GM12878 (cell line): ENCODE measurements around the gene CABLES1. TPM values are rescaled to one million over a fixed set of nuclear protein-coding genes. Genes with fewer than 3 reads are reported as not detected.

Experiments
- ATAC-seq: fragments of 200-7000 bp; cut with Tn5 transposase; 3 replicates; pipeline ENCODE4 v1.9.1; 2020; ENCODE audit warnings: mild to moderate bottlenecking, moderate library complexity
- BruUV-seq: library from RNA; stranded (reverse); fragments of 400-500 nt; replicated peaks from 2 replicates; lab custom pipeline; 2021; lab: Mats Ljungman, UMichigan
- CTCF ChIA-PET: fragments of 300-600 bp; sonication (Branson Sonifier 250); formaldehyde crosslinking; extraction: SDS; loops from one replicate; lab custom pipeline; 2021; ENCODE audit warnings: inconsistent platforms; lab: Yijun Ruan, JAX
- POLR2A ChIA-PET: fragments of 350-600 bp; formaldehyde crosslinking; extraction: SDS; loops from one replicate; lab custom pipeline; 2021; ENCODE audit warnings: inconsistent platforms; lab: Charles Lee
- RAD21 ChIA-PET: fragments of 300-600 bp; sonication (Branson Sonifier 250); formaldehyde crosslinking; loops from one replicate; lab custom pipeline; 2023; ENCODE audit warnings: antibody characterized with exemption; ENCODE audit not compliant: unreplicated experiment; lab: Charles Lee
- SMC1A ChIA-PET: fragments of 300-600 bp; sonication (Branson Sonifier 250); formaldehyde crosslinking; loops from one replicate; lab custom pipeline; 2023; ENCODE audit not compliant: unreplicated experiment, uncharacterized antibody; lab: Charles Lee
- DNase-seq: peaks from one replicate; pipeline ENCODE4 v3.0.0-alpha.2; 2011; ENCODE audit warnings: low read depth, low spot score
- FAIRE-seq: peaks from 3 replicates; lab custom pipeline; 2011; peaks lifted over from hg19 to GRCh38; lab: Jason Lieb, UNC
- H2AFZ ChIP-seq: 2 replicates; pipeline ENCODE4 v1.6.0; 2011; ENCODE audit warnings: low read depth, low read length, control low read depth; ENCODE audit not compliant: control insufficient read depth
- H3K27ac ChIP-seq: 2 replicates; pipeline ENCODE4 v1.5.1; 2011; ENCODE audit warnings: control low read depth; ENCODE audit not compliant: control insufficient read depth, insufficient read depth
- H3K27me3 ChIP-seq, 2 experiments: replicated peaks in 1 of 2; 2 replicates each; pipeline versions ENCODE4 v1.6.0 to v1.6.1; 2011; ENCODE audit warnings: low read length in 1 of 2; ENCODE audit not compliant: control insufficient read depth in 2 of 2, insufficient read depth in 2 of 2
- H3K36me3 ChIP-seq, 2 experiments: 2 replicates each; pipeline ENCODE4 v1.5.1; 2011; ENCODE audit warnings: low read length in 1 of 2; ENCODE audit not compliant: control insufficient read depth in 2 of 2, insufficient read depth in 2 of 2
- H3K4me1 ChIP-seq: 2 replicates; pipeline ENCODE4 v1.6.1; 2011; ENCODE audit warnings: mild to moderate bottlenecking, low read length, moderate library complexity, mixed read lengths; ENCODE audit not compliant: control insufficient read depth, insufficient read depth
- H3K4me2 ChIP-seq: 2 replicates; pipeline ENCODE4 v1.6.0; 2011; ENCODE audit warnings: control low read depth; ENCODE audit not compliant: control insufficient read depth, insufficient read depth
- H3K4me3 ChIP-seq: fragments of 200-600 bp; sonication (generic); 2 replicates; pipeline ENCODE4 v1.5.1; 2016
- H3K79me2 ChIP-seq: 2 replicates; pipeline ENCODE4 v1.6.0; 2011; ENCODE audit warnings: low read length; ENCODE audit not compliant: control insufficient read depth, insufficient read depth
- H3K9ac ChIP-seq: 2 replicates; pipeline ENCODE4 v1.8.0; 2011; ENCODE audit warnings: low read length, control low read depth, mixed read lengths; ENCODE audit not compliant: control insufficient read depth, insufficient read depth
- H3K9me3 ChIP-seq: replicated peaks from 3 replicates; pipeline ENCODE4 v1.5.1; 2011; ENCODE audit warnings: mild to moderate bottlenecking, low read length; ENCODE audit not compliant: control insufficient read depth, insufficient read depth
- H4K20me1 ChIP-seq: 2 replicates; pipeline ENCODE4 v1.6.0; 2011; ENCODE audit not compliant: control insufficient read depth, insufficient read depth
- ASH2L ChIP-seq: fragments of 300-600, 200-600 bp; sonication (generic); IDR thresholded peaks from 2 replicates; pipeline ENCODE4 v1.6.1; 2017; ENCODE audit warnings: low read depth, mild to moderate bottlenecking, borderline replicate concordance
- CBX5 ChIP-seq: sonication (generic); IDR thresholded peaks from 2 replicates; pipeline ENCODE4 v1.6.1; 2016; ENCODE audit warnings: low read depth, moderate library complexity, mild to moderate bottlenecking, inconsistent platforms
- E2F4 ChIP-seq: IDR thresholded peaks from 2 replicates; pipeline ENCODE4 v1.6.1; 2012; ENCODE audit warnings: low read depth, low read length, improper control_type of control experiment
- PAX8 ChIP-seq: fragments of 450-650 bp; IDR thresholded peaks from 2 replicates; pipeline ENCODE4 v1.6.1; 2017; ENCODE audit warnings: mild to moderate bottlenecking, moderate library complexity
- WGBS: methylation state at CpG from one replicate; pipeline ENCODE4 v1.1.6; 2016; ENCODE audit warnings: low lambda C conversion rate; ENCODE audit not compliant: insufficient replicate concordance, insufficient coverage; ENCODE audit errors: missing lambda C conversion rate; 5-methylcytosine and 5-hydroxymethylcytosine counted together
- in situ Hi-C: fragments of 300-500 bp; cut with MboI; formaldehyde crosslinking; loops from 9 replicates; pipeline ENCODE4 v1.14.3; 2018; ENCODE audit warnings: mixed read lengths
- intact Hi-C: fragments of 100-400 bp; cut with micrococcal nuclease; formaldehyde crosslinking; loops from one replicate; pipeline ENCODE4 v1.14.2; 2022; ENCODE audit not compliant: unreplicated experiment
- polyA plus RNA-seq, 11 experiments: library from polyadenylated mRNA; depleted of rRNA in 4 of 11; unstranded in 6 of 11; stranded (reverse) in 5 of 11; fragments of >200 nt; fragmentation: Nextera tagmentation in 4 of 11; fragmentation: Illumina TruSeq in 1 of 11; extraction: Ambion mirVana in 4 of 11; extraction: Trizol in 1 of 11; gene quantifications; 1 replicate in 1 of 11; 2 replicates in 10 of 11; pipeline versions ENCODE4 v1.2.1 to v1.2.3, GENCODE V29; 2011 to 2016; ENCODE audit warnings: inconsistent platforms in 2 of 11, missing spikeins in 2 of 11, low read depth in 1 of 11
- total RNA-seq, 4 experiments: library from RNA; depleted of rRNA in 3 of 4; stranded (reverse); fragments of >200 nt in 3 of 4; fragmentation: Illumina TruSeq in 1 of 4; extraction: Trizol in 1 of 4; gene quantifications; 2 replicates each; pipeline versions ENCODE4 v1.2.1 to v1.2.3, GENCODE V29; 2013 to 2021
- TF ChIP-seq, protein P1 (sequence below): IDR thresholded peaks from 2 replicates; pipeline ENCODE4 v1.6.1; 2012; ENCODE audit warnings: low read depth, low read length, improper control_type of control experiment

The CABLES1 gene
- total and polyA plus RNA-seq, 10 of the 15 experiments (the other 5 are each of a cell fraction or from before 2014, with no cell fraction given), result 2.9 to 27.2 (median 8.2) TPM

GRCh38 chr18:23156134-23156533, 20.8 kb downstream of the CABLES1 start:
- POLR2A ChIA-PET, result interaction anchor here (1.0 kb wide), 1 partner anchor 9 kb away, joined by 3 read pairs; no protein-coding TSS in a partner anchor
- TF ChIP-seq ASH2L (no peak), E2F4 (no peak), PAX8 (no peak), CBX5 (no peak)
- TF ChIP-seq, protein P1, sequence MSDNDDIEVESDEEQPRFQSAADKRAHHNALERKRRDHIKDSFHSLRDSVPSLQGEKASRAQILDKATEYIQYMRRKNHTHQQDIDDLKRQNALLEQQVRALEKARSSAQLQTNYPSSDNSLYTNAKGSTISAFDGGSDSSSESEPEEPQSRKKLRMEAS, result no peak
- TF ChIP-seq, all 136 proteins: peak for 0
- H3K9me3 ChIP-seq, result no peaks in the 10 kb centered on the region
- ChIA-PET CTCF (interaction anchor here (1.2 to 1.4 kb wide), 2 partner anchors 18 to 25 kb away, joined by 3 read pairs; no protein-coding TSS in a partner anchor), RAD21 (interaction anchor here (1.0 kb wide), 1 partner anchor 72 kb away, joined by 3 read pairs; no protein-coding TSS in a partner anchor), SMC1A (interaction anchor here (1.2 kb wide), 1 partner anchor 15 kb away, joined by 3 read pairs; no protein-coding TSS in a partner anchor)
- no peak for ATAC-seq
- no TSS peak for BruUV-seq
- intact Hi-C loops (no loop called here), in situ Hi-C loops (no loop called here)
- no peak overlapping the region for H3K4me2 ChIP-seq
- no peaks in the 10 kb centered on the region; a peak in 2 of 4 replicates for H3K36me3 ChIP-seq
- peaks cover 33% of the 10 kb centered on the region for H3K79me2 ChIP-seq
- no peaks in the 10 kb centered on the region for H3K27me3 ChIP-seq
- H3K27ac ChIP-seq, result no peak overlapping the region
- DNase-seq, result no peak
- no peak overlapping the region for H3K9ac ChIP-seq
- 80% methylated on average over 7 of the region's 7 CpGs for WGBS
- no peak for FAIRE-seq
- no peak overlapping the region for H3K4me3 ChIP-seq
- no peaks in the 10 kb centered on the region for H4K20me1 ChIP-seq
- no peaks in the 10 kb centered on the region for H3K4me1 ChIP-seq
- H2AFZ ChIP-seq, result no peak overlapping the region
